Measurements from ENCODE around the gene NUPR2. TPM values are rescaled to one million over a fixed set of nuclear protein-coding genes. Genes with fewer than 3 reads are reported as not detected.

The NUPR2 gene
- total and polyA plus RNA-seq, 9 of the 15 experiments (the other 6 are each of a cell fraction or from before 2014, with no cell fraction given), result not detected

- TF ChIP-seq STAT6 (CRISPR knock-in tag; IDR thresholded peaks at IDR 0.05), result peak; percentile 46; the same call in 1 of the 2 replicates
- TF ChIP-seq MYNN (IDR thresholded peaks at IDR 0.05), result no peak
- no peak for TF ChIP-seq MYNN (CRISPR knock-in tag; IDR thresholded peaks at IDR 0.05)
- TF ChIP-seq ZNF695 (CRISPR knock-in tag; IDR thresholded peaks at IDR 0.05), result no peak
- no peak for TF ChIP-seq ATF2 (CRISPR knock-in tag; IDR thresholded peaks at IDR 0.05)
- no peak for TF ChIP-seq NCOA6 (IDR thresholded peaks at IDR 0.05)
- TF ChIP-seq ZNF609 (CRISPR knock-in tag; IDR thresholded peaks at IDR 0.05; ENCODE audit: borderline replicate concordance), result peak; percentile 51; the same call in 1 of the 2 replicates
- TF ChIP-seq MTA2 (IDR thresholded peaks at IDR 0.05; ENCODE audit: low read depth), result no peak
- peak; percentile 72; the same call in 1 of the 2 replicates for TF ChIP-seq HCFC1 (IDR thresholded peaks at IDR 0.05; ENCODE audit: low read depth, low read length)
- 0 out of 2 replicates have a peak, but pooled peaks have one; percentile 17 for TF ChIP-seq HSF4 (CRISPR knock-in tag; IDR thresholded peaks at IDR 0.05; ENCODE audit: borderline replicate concordance)
- TF ChIP-seq ZNF639 (CRISPR knock-in tag; conservative IDR thresholded peaks at IDR 0.05 in 1 of 2, IDR thresholded peaks at IDR 0.05 in 1 of 2), result 0 out of 4 replicates have a peak, but pooled peaks of 1 of the 2 experiments have one; percentile 4
- TF ChIP-seq HDAC3 (IDR thresholded peaks at IDR 0.05; ENCODE audit: borderline replicate concordance, partially characterized antibody), result no peak
- TF ChIP-seq SOX6 (IDR thresholded peaks at IDR 0.05), result 0 out of 2 replicates have a peak, but pooled peaks have one; percentile 24
- TF ChIP-seq KDM4B (IDR thresholded peaks at IDR 0.05; ENCODE audit: borderline replicate concordance in 2 of 2, low read depth in 1 of 2), result peak in 1 of 2 experiments; percentile 77; a peak in 1 of 4 replicates
- no peak for TF ChIP-seq HEY1 (CRISPR knock-in tag; IDR thresholded peaks at IDR 0.05; ENCODE audit: borderline replicate concordance)
Measured at GRCh38 chr7:56106108-56107073, 9.8 kb downstream of the NUPR2 start, which contains the start of gene CHCHD2 (continued).
